A549 (cell line): ENCODE data around the gene CNKSR1. TPM values are rescaled to one million over a fixed set of nuclear protein-coding genes. Genes with fewer than 3 reads are reported as not detected.

Experiments
- ATAC-seq, 2 experiments: fragments of 200-7000 bp in 1 of 2; fragments of >200 bp in 1 of 2; cut with Nextera tagmentation in 1 of 2; cut with Tn5 transposase in 1 of 2; 3 replicates each; pipeline versions ENCODE4 v1.8.0 to v1.9.1; 2018 to 2020; ENCODE audit warnings: mild to moderate bottlenecking in 1 of 2, moderate library complexity in 1 of 2
- CTCF ChIA-PET: fragments of 300-600 bp; sonication (Branson Sonifier 250); formaldehyde crosslinking; extraction: SDS; loops from one replicate; lab custom pipeline; 2021; ENCODE audit warnings: antibody characterized with exemption, inconsistent platforms; lab: Yijun Ruan, JAX
- POLR2A ChIA-PET: fragments of 350-600 bp; formaldehyde crosslinking; extraction: SDS; loops from one replicate; lab custom pipeline; 2021; ENCODE audit warnings: antibody characterized with exemption, inconsistent platforms; lab: Yijun Ruan, JAX
- DNase-seq, 2 experiments: peaks; one replicate each; pipeline versions ENCODE4 v3.0.0 to v3.0.0-alpha.2; 2011 to 2016; ENCODE audit warnings: low read depth in 1 of 2, low spot score in 1 of 2
- FAIRE-seq: peaks from 2 replicates; lab custom pipeline; 2011; peaks lifted over from hg19 to GRCh38; lab: Jason Lieb, UNC
- H3K27ac ChIP-seq, 2 experiments: fragments of >200 bp; sonication (Bioruptor Twin); formaldehyde crosslinking; 3 replicates each; pipeline ENCODE4 v1.5.1; 2016 to 2017
- H3K4me1 ChIP-seq: fragments of >200 bp; sonication (Bioruptor Twin); formaldehyde crosslinking; 3 replicates; pipeline ENCODE4 v1.6.1; 2016
- H3K4me2 ChIP-seq: fragments of >200 bp; sonication (Bioruptor Twin); formaldehyde crosslinking; 3 replicates; pipeline ENCODE4 v1.6.1; 2016
- H3K4me3 ChIP-seq: fragments of >200 bp; sonication (Bioruptor Twin); formaldehyde crosslinking; 3 replicates; pipeline ENCODE4 v1.5.1; 2016
- H3K9me3 ChIP-seq: fragments of >200 bp; sonication (Bioruptor Twin); formaldehyde crosslinking; 3 replicates; pipeline ENCODE4 v1.6.1; 2016
- BHLHE40 ChIP-seq: IDR thresholded peaks from 2 replicates; pipeline ENCODE4 v1.6.1; 2012; ENCODE audit warnings: low read depth, low read length, inconsistent platforms
- CHD2 ChIP-seq: fragments of 150-350 bp; IDR thresholded peaks from 2 replicates; pipeline ENCODE4 v1.6.1; 2014; ENCODE audit warnings: low read length; ENCODE audit not compliant: partially characterized antibody
- FOSB ChIP-seq: fragments of 250-450 bp; sonication (Bioruptor Pico); IDR thresholded peaks from 2 replicates; pipeline ENCODE4 v1.5.0; 2020; ENCODE audit warnings: mild to moderate bottlenecking, moderate library complexity
- FOSL2 ChIP-seq, 2 experiments: fragments of 450-650 bp in 1 of 2; fragments of >200 bp in 1 of 2; sonication (Bioruptor Twin) in 1 of 2; formaldehyde crosslinking; IDR thresholded peaks; 2 replicates each; pipeline versions ENCODE4 v1.5.0 to v1.6.1; 2016 to 2020; ENCODE audit warnings: mild to moderate bottlenecking in 1 of 2, moderate library complexity in 1 of 2
- FOXS1 ChIP-seq: fragments of 250-450 bp; sonication (Bioruptor Pico); IDR thresholded peaks from 2 replicates; pipeline ENCODE4 v1.5.0; 2020; ENCODE audit warnings: mild to moderate bottlenecking, moderate library complexity
- HES2 ChIP-seq: fragments of >200 bp; sonication (Bioruptor Twin); formaldehyde crosslinking; IDR thresholded peaks from 2 replicates; pipeline ENCODE4 v1.6.1; 2016
- HEYL ChIP-seq: fragments of 250-450 bp; sonication (Bioruptor Pico); IDR thresholded peaks from 2 replicates; pipeline ENCODE4 v1.8.0; 2021; ENCODE audit warnings: mild to moderate bottlenecking, moderate library complexity
- HOXB13 ChIP-seq: fragments of 250-450 bp; sonication (Bioruptor Pico); IDR thresholded peaks from 2 replicates; pipeline ENCODE4 v1.5.0; 2020; ENCODE audit warnings: low read depth, mild to moderate bottlenecking, moderate library complexity
- HOXB5 ChIP-seq: fragments of 250-450 bp; sonication (Bioruptor Pico); IDR thresholded peaks from 2 replicates; pipeline ENCODE4 v1.5.0; 2020; ENCODE audit warnings: mild to moderate bottlenecking, moderate library complexity
- JUNB ChIP-seq: fragments of >200 bp; sonication (Bioruptor Twin); formaldehyde crosslinking; IDR thresholded peaks from 2 replicates; pipeline ENCODE4 v1.6.1; 2016
- KDM1A ChIP-seq: fragments of 200-600 bp; sonication (generic); IDR thresholded peaks from 2 replicates; pipeline ENCODE4 v1.6.1; 2016; ENCODE audit warnings: low read depth, mild to moderate bottlenecking
- MAFK ChIP-seq: fragments of 450-650 bp; IDR thresholded peaks from 2 replicates; pipeline ENCODE4 v1.6.1; 2014; ENCODE audit not compliant: partially characterized antibody
- MAZ ChIP-seq: fragments of 150-350 bp; IDR thresholded peaks from 2 replicates; pipeline ENCODE4 v1.6.1; 2014; ENCODE audit warnings: antibody characterized with exemption, low read depth, low read length, borderline replicate concordance
- NFE2L2 ChIP-seq: fragments of 150-350 bp; conservative IDR thresholded peaks from 2 replicates; pipeline ENCODE4 v1.6.1; 2014; ENCODE audit warnings: low read length
- NPAS2 ChIP-seq: fragments of 250-450 bp; sonication (Bioruptor Pico); IDR thresholded peaks from 2 replicates; pipeline ENCODE4 v1.8.0; 2022; ENCODE audit warnings: mild to moderate bottlenecking, moderate library complexity, borderline replicate concordance
- NR3C1 ChIP-seq: fragments of >200 bp; sonication (Bioruptor Twin); formaldehyde crosslinking; IDR thresholded peaks from 3 replicates; pipeline ENCODE4 v1.6.1; 2017
- RAD21 ChIP-seq, 2 experiments: fragments of >200 bp in 1 of 2; sonication (Bioruptor Twin) in 1 of 2; formaldehyde crosslinking in 1 of 2; IDR thresholded peaks in 1 of 2; conservative IDR thresholded peaks in 1 of 2; 2 replicates in 1 of 2; 3 replicates in 1 of 2; pipeline ENCODE4 v1.6.1; 2012 to 2018; ENCODE audit warnings: inconsistent platforms in 1 of 2
- RARB ChIP-seq: fragments of 250-450 bp; sonication (Bioruptor Pico); IDR thresholded peaks from 2 replicates; pipeline ENCODE4 v1.8.0; 2021; ENCODE audit warnings: mild to moderate bottlenecking, moderate library complexity
- SMC3 ChIP-seq: fragments of >200 bp; sonication (Bioruptor Twin); formaldehyde crosslinking; IDR thresholded peaks from 3 replicates; pipeline ENCODE4 v1.6.1; 2018; ENCODE audit warnings: inconsistent platforms
- SREBF2 ChIP-seq: fragments of 450-650 bp; IDR thresholded peaks from 2 replicates; pipeline ENCODE4 v1.6.1; 2014; ENCODE audit warnings: mild to moderate bottlenecking, moderate library complexity
- ZFP36 ChIP-seq: fragments of 450-650 bp; IDR thresholded peaks from 2 replicates; pipeline ENCODE4 v1.6.1; 2014; ENCODE audit warnings: borderline replicate concordance; ENCODE audit not compliant: partially characterized antibody
- WGBS: methylation state at CpG from one replicate; pipeline ENCODE4 v1.1.6; 2017; ENCODE audit errors: missing lambda C conversion rate; 5-methylcytosine and 5-hydroxymethylcytosine counted together
- polyA plus RNA-seq, 4 experiments: library from polyadenylated mRNA; depleted of rRNA in 3 of 4; stranded (reverse); fragments of >200 nt; fragmentation: RNase III in 1 of 4; extraction: RNeasy Plus Mini Kit Qiagen cat#74134 plus additional on column Dnase treatment in 1 of 4; gene quantifications; 2 replicates in 3 of 4; 3 replicates in 1 of 4; pipeline ENCODE4 v1.2.3, GENCODE V29; 2011 to 2017
- TF ChIP-seq, protein P1 (sequence below): IDR thresholded peaks from 2 replicates; pipeline ENCODE4 v1.6.1; 2012; ENCODE audit warnings: low read depth, borderline replicate concordance
- TF ChIP-seq, protein P2 (sequence below): fragments of >200 bp; sonication (Bioruptor Twin); formaldehyde crosslinking; IDR thresholded peaks from 3 replicates; pipeline ENCODE4 v1.5.1; 2016
- TF ChIP-seq, protein P3 (sequence below): fragments of 250-450 bp; sonication (Bioruptor Pico); IDR thresholded peaks from 2 replicates; pipeline ENCODE4 v1.5.0; 2020; ENCODE audit warnings: low read depth, mild to moderate bottlenecking, moderate library complexity

Gene CNKSR1
- polyA plus RNA-seq, 2 of the 4 experiments (the other 2 are of a cell fraction): 0.17 to 0.32 TPM

DNA sequence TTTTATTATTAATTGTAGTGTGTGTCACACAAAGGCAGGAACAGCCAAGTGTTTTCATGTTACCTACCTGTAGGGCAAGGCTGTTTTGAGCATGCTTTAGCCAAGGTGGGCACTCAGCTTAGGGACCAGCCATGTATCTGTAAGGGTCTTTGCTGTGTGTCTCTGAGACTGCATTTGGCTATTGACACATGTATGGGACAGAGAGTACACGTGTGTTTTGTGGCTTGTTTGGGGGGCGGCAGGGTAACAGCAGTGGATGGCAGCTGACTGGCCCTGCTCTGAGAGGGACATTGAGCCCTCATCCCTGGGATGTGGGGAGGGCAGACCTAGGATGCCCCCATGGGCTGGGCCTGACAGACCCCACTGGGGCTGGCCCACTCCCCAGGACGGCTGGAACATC is 20.0 kb downstream of the CNKSR1 start:
- no peaks in the 10 kb centered on the region for H3K9me3 ChIP-seq
- DNase-seq (no peak), FAIRE-seq (no peak), ATAC-seq (no peak)
- no peak overlapping the region for H3K27ac ChIP-seq
- no peak for TF ChIP-seq NFE2L2
- TF ChIP-seq BHLHE40: no peak
- no peak for TF ChIP-seq SREBF2
- TF ChIP-seq MAFK: no peak
- no peak for TF ChIP-seq ZFP36
- TF ChIP-seq NPAS2: no peak
- TF ChIP-seq NR3C1: no peak
- TF ChIP-seq FOXS1 (CRISPR knock-in tag): no peak
- no peak for TF ChIP-seq JUNB
- TF ChIP-seq HES2: no peak
- TF ChIP-seq MAZ: no peak
- no peak for TF ChIP-seq RARB (CRISPR knock-in tag)
- H3K4me3 ChIP-seq: no peak overlapping the region
- WGBS: 7% methylated on average over 2 of the region's 3 CpGs
- H3K4me1 ChIP-seq: no peaks in the 10 kb centered on the region
- CTCF ChIA-PET: interaction anchor here (1.4 to 1.6 kb wide), 3 partner anchors 8 to 37 kb away, joined by 4 to 5 read pairs (median 5); partner anchors contain the start of genes CEP85 and ZNF593
- POLR2A ChIA-PET: no interaction called here
- no peak overlapping the region for H3K4me2 ChIP-seq

DNA sequence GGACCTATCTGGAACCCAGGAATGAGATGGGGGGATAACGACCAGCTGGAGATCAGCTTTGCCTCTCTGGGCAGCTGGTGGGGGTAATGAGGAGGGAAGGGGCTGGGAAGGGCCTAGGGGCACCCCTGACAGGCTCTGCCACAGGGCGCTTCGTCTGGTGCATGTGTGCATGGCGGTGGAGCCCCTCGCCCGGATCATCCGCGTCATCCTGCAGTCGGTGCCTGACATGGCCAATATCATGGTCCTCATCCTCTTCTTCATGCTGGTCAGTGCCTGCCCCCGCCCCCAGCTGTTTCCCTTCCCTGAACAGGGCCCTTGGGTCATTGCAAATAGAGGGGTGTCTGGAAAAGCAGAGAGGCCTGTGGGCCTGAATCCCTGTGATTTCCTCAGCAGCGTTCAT is 20.5 kb downstream of the CNKSR1 start:
- Histone ChIP-seq H3K4me3 (no peak overlapping the region), H3K4me1 (no peaks in the 10 kb centered on the region), H3K27ac (no peak overlapping the region), H3K9me3 (no peaks in the 10 kb centered on the region), H3K4me2 (no peak overlapping the region)
- CTCF ChIA-PET: interaction anchor here (1.0 to 1.6 kb wide), 4 partner anchors 9 to 53 kb away, joined by 4 to 5 read pairs (median 4); partner anchors contain the start of genes CEP85 and ZNF593
- POLR2A ChIA-PET: interaction anchor here (0.5 kb wide), 1 partner anchor 131 kb away, joined by 4 read pairs; no protein-coding TSS in a partner anchor
- DNase-seq: no peak
- TF ChIP-seq FOXS1 (CRISPR knock-in tag) (no peak), HOXB5 (CRISPR knock-in tag) (no peak), FOSL2 (IDR thresholded peaks at IDR 0.05) (no peak), FOSL2 (CRISPR knock-in tag; IDR thresholded peaks at IDR 0.05) (no peak), FOSB (CRISPR knock-in tag) (no peak), RAD21 (conservative IDR thresholded peaks at IDR 0.05 in 1 of 2, IDR thresholded peaks at IDR 0.05 in 1 of 2) (no peak), KDM1A (no peak), HOXB13 (CRISPR knock-in tag) (no peak), SMC3 (no peak), NPAS2 (no peak)
- TF ChIP-seq, protein P1, sequence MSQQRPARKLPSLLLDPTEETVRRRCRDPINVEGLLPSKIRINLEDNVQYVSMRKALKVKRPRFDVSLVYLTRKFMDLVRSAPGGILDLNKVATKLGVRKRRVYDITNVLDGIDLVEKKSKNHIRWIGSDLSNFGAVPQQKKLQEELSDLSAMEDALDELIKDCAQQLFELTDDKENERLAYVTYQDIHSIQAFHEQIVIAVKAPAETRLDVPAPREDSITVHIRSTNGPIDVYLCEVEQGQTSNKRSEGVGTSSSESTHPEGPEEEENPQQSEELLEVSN: no peak
- TF ChIP-seq, protein P2, sequence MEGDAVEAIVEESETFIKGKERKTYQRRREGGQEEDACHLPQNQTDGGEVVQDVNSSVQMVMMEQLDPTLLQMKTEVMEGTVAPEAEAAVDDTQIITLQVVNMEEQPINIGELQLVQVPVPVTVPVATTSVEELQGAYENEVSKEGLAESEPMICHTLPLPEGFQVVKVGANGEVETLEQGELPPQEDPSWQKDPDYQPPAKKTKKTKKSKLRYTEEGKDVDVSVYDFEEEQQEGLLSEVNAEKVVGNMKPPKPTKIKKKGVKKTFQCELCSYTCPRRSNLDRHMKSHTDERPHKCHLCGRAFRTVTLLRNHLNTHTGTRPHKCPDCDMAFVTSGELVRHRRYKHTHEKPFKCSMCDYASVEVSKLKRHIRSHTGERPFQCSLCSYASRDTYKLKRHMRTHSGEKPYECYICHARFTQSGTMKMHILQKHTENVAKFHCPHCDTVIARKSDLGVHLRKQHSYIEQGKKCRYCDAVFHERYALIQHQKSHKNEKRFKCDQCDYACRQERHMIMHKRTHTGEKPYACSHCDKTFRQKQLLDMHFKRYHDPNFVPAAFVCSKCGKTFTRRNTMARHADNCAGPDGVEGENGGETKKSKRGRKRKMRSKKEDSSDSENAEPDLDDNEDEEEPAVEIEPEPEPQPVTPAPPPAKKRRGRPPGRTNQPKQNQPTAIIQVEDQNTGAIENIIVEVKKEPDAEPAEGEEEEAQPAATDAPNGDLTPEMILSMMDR: no peak
- 74% methylated on average over 11 of the region's 11 CpGs for WGBS
- ATAC-seq: no peak
- no peak for FAIRE-seq

DNA sequence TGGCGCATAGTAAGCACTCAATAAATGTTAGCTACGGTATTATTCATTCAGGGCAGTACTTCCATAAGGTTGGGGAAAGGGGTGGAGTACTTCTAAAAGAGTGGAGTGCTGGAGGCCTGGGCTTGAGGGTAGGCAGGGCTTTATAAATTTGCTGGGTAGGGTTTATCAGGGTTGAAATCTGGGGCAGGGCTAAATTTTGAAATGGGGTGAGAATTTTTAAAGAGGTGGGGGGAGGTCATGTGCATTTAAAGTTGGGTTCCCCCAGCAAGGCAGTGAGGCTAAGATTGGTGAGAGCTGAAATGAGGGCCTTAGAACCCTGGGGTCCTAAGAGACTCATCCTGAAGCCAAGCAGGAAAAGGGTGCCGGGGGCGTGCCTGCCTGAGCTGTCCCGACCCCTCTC is 23.1 kb downstream of the CNKSR1 start:
- Histone ChIP-seq H3K4me2 (no peak overlapping the region), H3K4me3 (no peak overlapping the region), H3K9me3 (no peaks in the 10 kb centered on the region), H3K27ac (no peak overlapping the region), H3K4me1 (no peaks in the 10 kb centered on the region)
- POLR2A ChIA-PET: no interaction called here
- ATAC-seq (no peak), DNase-seq (no peak), FAIRE-seq (no peak)
- CTCF ChIA-PET: interaction anchor here (0.8 to 2.2 kb wide), 2 partner anchors 12 to 34 kb away, joined by 4 to 8 read pairs; partner anchors contain the start of gene CEP85
- WGBS: 76% methylated on average over 5 of the region's 5 CpGs
- no peak for TF ChIP-seq ZFP36
- TF ChIP-seq RAD21 (conservative IDR thresholded peaks at IDR 0.05 in 1 of 2, IDR thresholded peaks at IDR 0.05 in 1 of 2): no peak
- TF ChIP-seq NR3C1: no peak
- no peak for TF ChIP-seq CHD2
- no peak for TF ChIP-seq KDM1A
- TF ChIP-seq HEYL (CRISPR knock-in tag): no peak
- no peak for TF ChIP-seq FOSL2 (IDR thresholded peaks at IDR 0.05)
- no peak for TF ChIP-seq FOSL2 (CRISPR knock-in tag; IDR thresholded peaks at IDR 0.05)
- TF ChIP-seq, protein P3, sequence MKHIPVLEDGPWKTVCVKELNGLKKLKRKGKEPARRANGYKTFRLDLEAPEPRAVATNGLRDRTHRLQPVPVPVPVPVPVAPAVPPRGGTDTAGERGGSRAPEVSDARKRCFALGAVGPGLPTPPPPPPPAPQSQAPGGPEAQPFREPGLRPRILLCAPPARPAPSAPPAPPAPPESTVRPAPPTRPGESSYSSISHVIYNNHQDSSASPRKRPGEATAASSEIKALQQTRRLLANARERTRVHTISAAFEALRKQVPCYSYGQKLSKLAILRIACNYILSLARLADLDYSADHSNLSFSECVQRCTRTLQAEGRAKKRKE (CRISPR knock-in tag): no peak
- no peak for TF ChIP-seq RARB (CRISPR knock-in tag)
- TF ChIP-seq, all 56 proteins: peak for 0
